ENCODE measurements around the gene CERS5.

CERS5 gene

DNA sequence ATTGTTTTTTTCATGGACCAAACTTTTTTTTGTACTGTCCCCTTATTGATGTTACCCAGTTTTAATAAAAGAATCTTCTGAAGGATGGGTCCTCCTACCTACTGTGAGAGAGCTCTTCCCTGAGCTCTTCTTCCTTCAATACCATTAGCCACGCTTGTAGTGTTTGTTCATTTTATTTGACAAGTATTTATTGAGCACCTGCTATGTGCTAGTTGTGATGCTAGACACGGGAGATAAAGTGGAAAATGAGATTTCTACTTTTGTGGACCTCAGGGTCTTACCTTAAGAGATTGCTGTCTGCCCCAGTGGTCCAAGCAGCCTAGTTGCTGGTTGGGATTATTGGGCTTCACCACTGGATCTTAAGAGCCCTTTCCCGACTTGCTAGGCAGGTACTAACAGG lies 66.6 kb downstream of the CERS5 start:
- Histone ChIP-seq H4K20me1 (ENCODE audit: low read depth, low read length) (no peaks in the 10 kb centered on the region), H3K79me2 (ENCODE audit: insufficient read depth, low read length) (no peaks in the 10 kb centered on the region), H3K4me2 (ENCODE audit: low read depth, low read length, poor library complexity, severe bottlenecking) (no peak overlapping the region), H3K9ac (ENCODE audit: low read length) (no peak overlapping the region), H3K36me3 (ENCODE audit: low read length) (peaks cover 6% of the 10 kb centered on the region; the same call in 1 of the 2 replicates), H3K27ac (ENCODE audit: low read depth, low read length) (no peak overlapping the region), H3F3A (ENCODE audit: insufficient read depth) (no peaks in the 10 kb centered on the region), H2AFZ (ENCODE audit: low read depth, low read length, severe bottlenecking) (no peak overlapping the region), H3K9me3 (ENCODE audit: insufficient read depth, low read length) (no peaks in the 10 kb centered on the region), H3K9me2 (replicated peaks; ENCODE audit: insufficient read depth, low read length) (no peaks in the 10 kb centered on the region), H3K27me3 (ENCODE audit: low read length) (no peaks in the 10 kb centered on the region), H3K4me3 (ENCODE audit: insufficient read depth, low read length, poor library complexity, severe bottlenecking) (no peak overlapping the region)
- no peak for TF ChIP-seq EZH2phosphoT487 (conservative IDR thresholded peaks at IDR 0.05; ENCODE audit: low read length)
- TF ChIP-seq, protein P1, sequence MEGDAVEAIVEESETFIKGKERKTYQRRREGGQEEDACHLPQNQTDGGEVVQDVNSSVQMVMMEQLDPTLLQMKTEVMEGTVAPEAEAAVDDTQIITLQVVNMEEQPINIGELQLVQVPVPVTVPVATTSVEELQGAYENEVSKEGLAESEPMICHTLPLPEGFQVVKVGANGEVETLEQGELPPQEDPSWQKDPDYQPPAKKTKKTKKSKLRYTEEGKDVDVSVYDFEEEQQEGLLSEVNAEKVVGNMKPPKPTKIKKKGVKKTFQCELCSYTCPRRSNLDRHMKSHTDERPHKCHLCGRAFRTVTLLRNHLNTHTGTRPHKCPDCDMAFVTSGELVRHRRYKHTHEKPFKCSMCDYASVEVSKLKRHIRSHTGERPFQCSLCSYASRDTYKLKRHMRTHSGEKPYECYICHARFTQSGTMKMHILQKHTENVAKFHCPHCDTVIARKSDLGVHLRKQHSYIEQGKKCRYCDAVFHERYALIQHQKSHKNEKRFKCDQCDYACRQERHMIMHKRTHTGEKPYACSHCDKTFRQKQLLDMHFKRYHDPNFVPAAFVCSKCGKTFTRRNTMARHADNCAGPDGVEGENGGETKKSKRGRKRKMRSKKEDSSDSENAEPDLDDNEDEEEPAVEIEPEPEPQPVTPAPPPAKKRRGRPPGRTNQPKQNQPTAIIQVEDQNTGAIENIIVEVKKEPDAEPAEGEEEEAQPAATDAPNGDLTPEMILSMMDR (IDR thresholded peaks at IDR 0.05; ENCODE audit: insufficient read depth, low read length, poor library complexity, severe bottlenecking), result no peak

DNA sequence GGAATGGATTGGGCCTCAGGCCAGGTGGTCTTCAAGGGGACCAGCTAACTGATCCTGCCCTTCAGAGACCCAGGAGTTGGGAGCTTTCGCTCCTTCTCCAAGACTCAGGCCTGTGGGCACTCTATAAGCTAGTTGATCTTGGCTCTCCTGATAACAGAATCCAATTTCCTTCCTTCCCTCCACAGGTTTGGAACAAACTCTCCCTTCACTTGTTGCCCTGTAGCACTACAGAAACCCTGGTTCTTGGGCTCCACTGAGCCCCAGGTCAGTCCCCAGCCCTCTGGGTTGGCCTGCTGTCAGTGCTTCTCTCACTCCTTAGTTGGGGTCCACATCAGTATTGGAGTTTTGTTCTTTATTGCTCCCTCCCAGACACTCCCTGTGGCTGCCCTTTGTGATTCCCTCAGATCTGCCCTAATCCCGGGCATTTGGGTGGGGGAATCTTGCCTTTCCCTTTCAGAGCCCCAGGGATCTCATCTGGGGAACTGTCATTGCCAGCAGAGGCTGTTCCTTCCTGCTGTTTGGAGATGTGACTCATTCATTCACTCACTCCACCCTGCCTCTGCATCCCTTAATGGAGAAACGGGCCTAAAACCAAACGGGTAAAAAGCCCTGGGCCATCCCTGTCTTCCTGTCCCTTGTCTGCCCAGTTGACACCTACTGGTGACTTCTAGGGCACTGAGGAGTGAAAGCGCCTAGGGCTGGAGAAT lies 67.7 kb downstream of the CERS5 start:
- Histone ChIP-seq H3K4me3 (ENCODE audit: insufficient read depth, low read length, poor library complexity, severe bottlenecking) (no peak overlapping the region), H3F3A (ENCODE audit: insufficient read depth) (no peaks in the 10 kb centered on the region), H3K27me3 (ENCODE audit: low read length) (no peaks in the 10 kb centered on the region), H3K4me2 (ENCODE audit: low read depth, low read length, poor library complexity, severe bottlenecking) (no peak overlapping the region), H3K79me2 (ENCODE audit: insufficient read depth, low read length) (no peaks in the 10 kb centered on the region), H3K9me2 (replicated peaks; ENCODE audit: insufficient read depth, low read length) (no peaks in the 10 kb centered on the region), H3K9me3 (ENCODE audit: insufficient read depth, low read length) (no peaks in the 10 kb centered on the region), H4K20me1 (ENCODE audit: low read depth, low read length) (no peaks in the 10 kb centered on the region), H3K27ac (ENCODE audit: low read depth, low read length) (no peak overlapping the region), H3K36me3 (ENCODE audit: low read length) (peaks cover 9% of the 10 kb centered on the region; the same call in 1 of the 2 replicates), H3K9ac (ENCODE audit: low read length) (no peak overlapping the region), H2AFZ (ENCODE audit: low read depth, low read length, severe bottlenecking) (no peak overlapping the region)
- TF ChIP-seq, protein P1 (IDR thresholded peaks at IDR 0.05; ENCODE audit: insufficient read depth, low read length, poor library complexity, severe bottlenecking), result no peak

DNA sequence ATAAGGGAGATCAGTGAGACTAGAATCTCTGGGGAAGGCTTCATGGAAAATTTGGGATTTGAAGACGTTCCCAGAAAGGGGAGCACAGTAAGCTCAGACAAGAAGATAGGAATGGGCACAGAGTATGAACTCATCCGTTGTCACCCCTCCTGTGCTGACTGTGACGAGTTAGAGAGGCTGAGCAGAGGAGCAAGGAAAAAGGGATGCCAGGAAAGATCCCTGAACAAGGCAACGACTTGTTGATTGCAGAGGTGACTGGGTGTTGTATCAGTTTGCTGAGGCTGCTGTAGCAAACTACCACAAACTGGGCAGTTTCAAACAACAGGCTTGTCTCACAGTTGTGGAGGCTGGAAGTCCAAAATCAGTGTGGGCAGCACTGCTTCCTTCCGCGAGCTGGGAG lies 69.2 kb downstream of the CERS5 start:
- no peaks in the 10 kb centered on the region for H3F3A ChIP-seq (ENCODE audit: insufficient read depth)
- H3K4me2 ChIP-seq (ENCODE audit: low read depth, low read length, poor library complexity, severe bottlenecking), result no peak overlapping the region
- no peaks in the 10 kb centered on the region for H3K79me2 ChIP-seq (ENCODE audit: insufficient read depth, low read length)
- no peaks in the 10 kb centered on the region for H4K20me1 ChIP-seq (ENCODE audit: low read depth, low read length)
- no peak overlapping the region for H3K4me3 ChIP-seq (ENCODE audit: insufficient read depth, low read length, poor library complexity, severe bottlenecking)
- no peaks in the 10 kb centered on the region for H3K9me2 ChIP-seq (replicated peaks; ENCODE audit: insufficient read depth, low read length)
- H3K36me3 ChIP-seq (ENCODE audit: low read length), result peaks cover 12% of the 10 kb centered on the region; the same call in 1 of the 2 replicates
- H3K9ac ChIP-seq (ENCODE audit: low read length), result no peak overlapping the region
- no peaks in the 10 kb centered on the region for H3K27me3 ChIP-seq (ENCODE audit: low read length)
- H2AFZ ChIP-seq (ENCODE audit: low read depth, low read length, severe bottlenecking), result no peak overlapping the region
- no peak for TF ChIP-seq EZH2phosphoT487 (conservative IDR thresholded peaks at IDR 0.05; ENCODE audit: low read length)
- TF ChIP-seq, protein P1 (IDR thresholded peaks at IDR 0.05; ENCODE audit: insufficient read depth, low read length, poor library complexity, severe bottlenecking), result no peak
- no peak overlapping the region for H3K27ac ChIP-seq (ENCODE audit: low read depth, low read length)
- H3K9me3 ChIP-seq (ENCODE audit: insufficient read depth, low read length), result no peaks in the 10 kb centered on the region

All from SU-DHL-6 (cell line).